Thoracic aorta endothelial cell (primary cell): ENCODE data around the gene AGPAT3. TPM values are rescaled to one million over a fixed set of nuclear protein-coding genes. Genes with fewer than 3 reads are reported as not detected.

Experiments used
- small RNA-seq: library from RNA; depleted of rRNA; stranded (forward); fragments of <200 nt; gene quantifications from one replicate; pipeline ENCODE3, GENCODE V24; 2012
- total RNA-seq: library from RNA; depleted of rRNA; stranded (reverse); fragments of >200 nt; gene quantifications from 2 replicates; pipeline ENCODE4 v1.2.3, GENCODE V29; 2012

The AGPAT3 gene, protein sequence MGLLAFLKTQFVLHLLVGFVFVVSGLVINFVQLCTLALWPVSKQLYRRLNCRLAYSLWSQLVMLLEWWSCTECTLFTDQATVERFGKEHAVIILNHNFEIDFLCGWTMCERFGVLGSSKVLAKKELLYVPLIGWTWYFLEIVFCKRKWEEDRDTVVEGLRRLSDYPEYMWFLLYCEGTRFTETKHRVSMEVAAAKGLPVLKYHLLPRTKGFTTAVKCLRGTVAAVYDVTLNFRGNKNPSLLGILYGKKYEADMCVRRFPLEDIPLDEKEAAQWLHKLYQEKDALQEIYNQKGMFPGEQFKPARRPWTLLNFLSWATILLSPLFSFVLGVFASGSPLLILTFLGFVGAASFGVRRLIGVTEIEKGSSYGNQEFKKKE
- total RNA-seq: 53.5 and 74.7 TPM in 2 replicates

DNA sequence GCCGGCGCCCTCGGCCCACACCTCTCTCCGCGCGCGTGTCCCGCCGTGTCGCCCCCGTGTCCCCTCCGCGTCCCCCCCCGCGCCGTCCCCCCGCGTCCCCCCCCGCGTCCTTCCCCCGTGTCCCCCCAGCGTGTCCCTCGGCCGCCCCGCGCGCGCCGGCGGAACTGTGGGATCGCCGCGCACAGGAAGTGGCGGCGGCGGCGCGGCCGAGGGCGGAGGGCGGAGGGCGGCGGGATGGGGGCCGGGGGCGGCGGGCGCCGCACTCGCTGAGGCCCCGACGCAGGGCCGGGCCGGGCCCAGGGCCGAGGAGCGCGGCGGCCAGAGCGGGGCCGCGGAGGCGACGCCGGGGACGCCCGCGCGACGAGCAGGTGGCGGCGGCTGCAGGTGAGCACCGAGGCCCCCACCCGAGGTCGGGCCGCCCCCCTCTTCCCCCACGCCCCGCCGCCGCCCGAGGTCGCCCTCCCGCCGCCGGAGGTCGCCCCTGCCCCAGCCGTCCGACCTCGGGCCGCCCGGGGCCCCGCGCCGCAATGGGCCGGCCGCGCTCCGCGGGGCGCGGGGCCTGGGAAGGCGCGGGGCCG is at the start of gene AGPAT3:
Gene AGPAT3 (plus strand): TSS at position 262 of the 578 bp plus-strand sequence. CDS start 94,459 bp downstream, outside the sequence.

DNA sequence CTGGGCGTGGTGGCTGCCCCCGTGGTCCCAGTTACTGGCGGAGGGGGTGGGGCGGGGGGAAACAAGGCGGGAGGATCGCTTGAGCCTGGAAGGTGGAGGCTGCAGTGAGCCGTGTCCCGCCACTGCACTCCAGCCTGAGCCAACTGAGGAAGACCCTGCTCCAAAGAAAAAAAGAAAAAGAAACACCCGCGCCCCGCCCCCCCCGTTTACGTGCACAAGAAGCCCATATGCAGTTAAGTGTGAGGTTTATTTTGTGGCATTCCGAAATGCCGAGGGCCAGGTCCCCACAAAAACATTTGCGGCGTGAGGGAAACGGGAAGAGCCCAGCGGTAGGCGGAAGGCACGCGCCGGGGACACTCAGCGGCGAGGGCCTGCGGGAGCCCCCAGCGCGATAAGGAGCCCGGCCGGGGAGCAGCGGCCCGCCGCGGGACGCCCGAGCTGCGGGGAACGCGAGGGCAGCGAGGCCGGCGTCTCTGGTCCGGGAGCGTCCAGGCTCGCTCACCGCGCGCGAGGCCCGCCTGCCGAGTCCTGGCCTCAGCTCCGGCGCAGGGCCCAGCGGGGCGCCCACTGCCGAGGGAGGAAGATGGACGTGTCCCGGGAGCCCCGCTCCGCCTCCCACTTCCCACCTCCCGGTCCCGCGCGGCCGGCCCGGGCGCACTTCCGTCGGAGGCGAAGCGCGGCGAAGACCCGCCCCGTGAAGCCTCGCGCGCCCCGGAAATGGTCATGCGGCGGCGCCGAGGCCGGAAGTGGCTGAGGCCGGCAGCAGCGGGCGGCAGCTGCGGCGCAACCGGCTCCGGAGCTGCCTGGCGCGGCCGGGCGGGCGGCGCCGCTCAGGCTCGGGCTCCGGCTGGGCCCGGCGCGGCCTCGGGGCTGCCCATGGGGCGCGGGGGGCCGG is 146.8 kb downstream of the AGPAT3 start, which contains the start of gene TRAPPC10:
Gene TRAPPC10 (plus strand): TSS at position 731 of the 895 bp plus-strand sequence. CDS start 185 bp downstream, outside the sequence.

Small RNA genes lying within 50 kb of the gene (small RNA-seq; reads per million reads assigned to genes)
- gene RNU6-1150P (not detected), gene RNU6-859P (not detected)

Other genes with a start within 250 kb of the AGPAT3 start
- 1.1 and 1.3 TPM in 2 replicates for gene HSF2BP, start 205.7 kb upstream of the AGPAT3 start, total RNA-seq
- 60.8 and 66.0 TPM in 2 replicates for gene RRP1B, start 205.7 kb upstream of the AGPAT3 start, total RNA-seq
- gene PDXK, start 146.1 kb upstream of the AGPAT3 start, total RNA-seq: 34.4 and 63.3 TPM in 2 replicates
- 18.5 and 22.1 TPM in 2 replicates for gene CSTB, start 88.9 kb upstream of the AGPAT3 start, total RNA-seq
- 31.8 and 34.5 TPM in 2 replicates for gene RRP1, start 75.6 kb upstream of the AGPAT3 start, total RNA-seq
- 34.0 and 37.8 TPM in 2 replicates for gene TRAPPC10, start 147.1 kb downstream of the AGPAT3 start, total RNA-seq
- 18.9 and 24.2 TPM in 2 replicates for gene PWP2, start 242.2 kb downstream of the AGPAT3 start, total RNA-seq